ENCODE results near the gene DPP8.
"Not testable (repeated sequence)": the region's sequence is repeated elsewhere in the genome, so short reads cannot be mapped to it uniquely, and the experiment has no call there.

Gene DPP8

GRCh38 chr15:65402961-65403360 is 114.5 kb downstream of the DPP8 start:
- DNase-seq = no peak

- DNase-seq = no peak
Measured at GRCh38 chr15:65401611-65402240, 115.8 kb downstream of the DPP8 start.

GRCh38 chr15:65400760-65401610 is 116.5 kb downstream of the DPP8 start:
- peak in 6 of 14 donors; percentile 16 to 35 (median 26) for DNase-seq

GRCh38 chr15:65399997-65400396 is 117.5 kb downstream of the DPP8 start:
- no peak for DNase-seq

DNA sequence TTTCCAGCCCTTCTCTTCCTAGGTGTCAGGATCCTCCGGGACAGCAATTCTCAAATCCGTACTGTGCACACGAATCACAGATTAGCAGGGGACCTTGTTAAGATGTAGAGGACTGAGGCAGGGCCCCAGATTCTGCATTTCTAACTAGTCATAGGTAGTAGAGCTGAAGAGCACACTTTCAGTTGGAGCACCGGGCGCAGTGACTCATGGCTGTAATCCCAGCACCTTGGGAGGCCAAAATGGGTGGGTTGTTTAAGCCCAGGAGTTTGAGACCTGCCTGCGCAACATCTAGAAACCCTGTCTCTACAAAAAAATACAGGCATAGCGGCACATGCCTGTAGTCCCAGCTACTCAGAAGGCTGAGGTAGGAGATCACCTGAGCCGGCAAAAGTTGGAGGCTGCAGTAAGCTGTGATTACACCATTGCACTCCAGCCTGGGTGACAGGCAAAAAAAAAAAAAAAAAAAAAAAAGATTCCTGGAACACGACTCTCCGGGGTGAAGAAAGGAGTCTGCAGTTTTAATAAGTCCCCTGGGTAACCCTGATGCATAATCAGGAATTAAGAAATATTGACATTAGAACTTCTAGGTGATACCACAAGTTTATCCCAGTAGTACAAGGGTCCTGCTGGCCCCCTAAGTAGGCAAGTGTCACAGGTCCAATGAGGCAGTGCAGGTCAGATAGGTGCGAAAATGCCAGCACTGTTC is 118.3 kb downstream of the DPP8 start:
- DNase-seq = no peak

- not testable (repeated sequence) for DNase-seq
Measured at GRCh38 chr15:65398486-65398885, 119.0 kb downstream of the DPP8 start.

DNA sequence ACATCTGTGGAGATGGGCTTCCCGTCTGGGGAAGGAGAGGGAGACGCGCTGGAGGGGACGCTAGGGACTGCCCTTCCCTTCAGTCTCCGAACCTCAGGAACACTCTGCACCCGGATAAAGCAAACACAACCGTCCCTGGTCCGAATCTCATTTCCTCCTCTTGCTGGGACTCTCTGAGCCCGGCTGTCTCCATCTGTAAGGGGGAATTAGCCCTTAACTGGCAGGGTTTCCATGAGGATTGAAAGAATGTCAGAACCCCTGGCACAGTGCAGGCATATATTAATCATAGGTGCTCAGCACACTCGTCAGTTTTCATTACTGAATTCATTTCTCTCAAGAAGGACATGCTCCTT is 120.5 kb downstream of the DPP8 start:
- no peak for DNase-seq

- DNase-seq = no peak
Measured at GRCh38 chr15:65396283-65396964, 121.1 kb downstream of the DPP8 start.

DNA sequence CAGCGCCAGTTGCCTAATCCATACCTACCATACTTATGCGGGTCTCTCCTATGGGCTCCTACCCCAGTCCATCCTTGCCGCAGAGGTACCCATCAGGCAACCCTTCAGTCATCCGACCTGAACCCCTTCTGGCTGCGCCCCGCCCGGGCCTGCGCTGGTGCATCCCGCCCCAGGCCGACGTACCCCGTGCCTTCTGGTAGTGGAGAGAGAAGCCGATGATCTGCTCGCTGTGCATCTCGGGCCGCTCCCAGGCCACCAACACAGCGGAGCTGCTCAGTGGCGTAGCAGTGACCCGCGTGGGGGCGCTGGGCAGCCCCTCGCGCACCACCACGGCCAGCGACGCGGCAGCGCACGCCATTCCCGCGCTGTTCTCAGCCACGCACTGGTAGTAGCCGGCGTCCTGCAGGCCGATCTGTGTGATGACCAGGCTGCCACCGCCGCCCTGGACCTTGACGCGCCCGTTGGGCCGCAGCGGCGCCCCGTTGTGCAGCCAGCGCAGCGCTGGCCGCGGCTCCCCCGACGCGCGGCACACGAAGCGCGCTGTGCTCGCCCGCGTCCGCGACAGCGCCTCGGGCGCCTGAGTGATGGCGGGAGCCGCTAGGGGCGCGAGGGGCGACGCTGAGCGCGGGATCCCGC is 121.8 kb downstream of the DPP8 start:
- no peak for DNase-seq

- no peak for DNase-seq
Measured at GRCh38 chr15:65394936-65395335, 122.6 kb downstream of the DPP8 start.

DNA sequence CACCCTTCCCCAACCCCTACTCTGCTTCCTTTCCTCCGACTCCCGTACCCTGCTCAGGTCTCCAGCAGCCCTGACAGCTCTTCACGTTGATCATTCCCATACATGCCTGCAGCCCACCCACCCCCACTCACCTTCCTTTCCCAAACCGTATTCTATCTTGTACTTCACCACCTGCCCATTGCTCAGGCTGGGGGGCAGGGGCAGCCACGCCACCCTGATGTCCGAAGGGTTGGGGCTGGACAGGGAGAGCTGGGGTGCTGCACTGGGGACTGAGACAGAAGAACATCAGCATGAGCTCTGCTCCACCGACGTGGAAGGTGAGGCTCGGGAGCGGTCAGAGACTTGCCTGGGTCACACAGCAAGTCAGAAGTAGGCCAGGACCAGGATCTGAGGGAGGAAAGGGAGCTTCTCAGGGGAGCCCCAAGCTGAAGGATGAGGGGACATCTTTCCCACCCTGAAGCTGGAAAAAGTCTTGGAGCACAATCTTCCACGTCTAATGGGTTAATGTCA is 123.2 kb downstream of the DPP8 start:
- DNase-seq = no peak

DNA sequence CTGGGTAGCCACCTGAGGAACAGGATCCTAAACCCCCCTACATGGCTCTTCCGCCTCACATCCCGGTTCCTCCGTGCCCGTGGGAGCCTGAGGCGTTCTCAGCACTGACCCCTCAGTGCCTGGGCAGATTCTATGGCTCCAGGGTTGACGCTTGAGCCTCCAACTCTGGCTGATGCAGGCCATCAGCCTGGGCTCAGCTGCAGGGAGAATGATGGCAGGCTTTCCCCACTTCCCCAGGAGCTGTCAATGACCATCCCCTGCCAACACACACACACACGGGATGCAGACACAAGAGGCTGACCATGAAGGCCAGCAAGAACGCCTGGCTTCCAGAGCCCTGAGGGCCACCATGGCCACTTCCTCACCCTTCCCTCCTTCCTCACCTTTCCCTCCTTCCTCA is 123.9 kb downstream of the DPP8 start:
- DNase-seq = no peak

DNA sequence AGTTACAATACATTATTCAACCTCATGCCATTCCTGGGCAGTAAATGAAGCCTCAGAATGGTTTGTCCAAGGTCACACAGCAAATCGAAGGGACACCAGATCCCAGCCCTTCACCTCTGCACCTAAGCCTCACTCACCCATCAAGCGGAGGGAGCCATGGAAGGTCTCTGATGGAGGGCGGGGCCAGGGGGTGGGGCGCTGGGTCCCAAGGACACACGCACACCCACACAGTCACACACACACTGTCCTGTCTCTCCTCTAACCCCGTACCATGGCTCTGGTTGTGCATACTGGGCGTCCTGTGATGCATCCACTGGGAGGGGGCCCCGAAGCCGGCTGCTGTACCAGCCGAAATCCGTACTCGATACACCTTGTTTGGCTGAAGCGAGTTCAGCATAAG is 124.4 kb downstream of the DPP8 start:
- DNase-seq = no peak

Data from C1 segment of cervical spinal cord (tissue), 14 donors.